HepG2 (cell line): ENCODE data around the gene CKAP2L. TPM values are rescaled to one million over a fixed set of nuclear protein-coding genes. Genes with fewer than 3 reads are reported as not detected.

Experiments
- AGO2 ChIP-seq: fragments of 200-400 bp; formaldehyde crosslinking; optimal IDR thresholded peaks from 2 replicates; pipeline ENCODE3; 2017; ENCODE audit warnings: mild to moderate bottlenecking, low read depth, low read length, moderate library complexity
- GATAD2A ChIP-seq: IDR thresholded peaks from 2 replicates; pipeline ENCODE4 v1.6.1; 2016
- GPBP1L1 ChIP-seq: sonication (generic); formaldehyde crosslinking; IDR thresholded peaks from 2 replicates; pipeline ENCODE4 v1.5.0; 2020; ENCODE audit warnings: mild to moderate bottlenecking, missing genetic modification reagents
- HCFC1 ChIP-seq: fragments of 150-350 bp; IDR thresholded peaks from 2 replicates; pipeline ENCODE4 v1.6.1; 2014; ENCODE audit warnings: low read depth, low read length
- LRRFIP1 ChIP-seq: sonication (generic); formaldehyde crosslinking; conservative IDR thresholded peaks from 2 replicates; pipeline ENCODE4 v1.4.0; 2020; ENCODE audit warnings: missing genetic modification reagents
- MXD1 ChIP-seq: sonication (generic); formaldehyde crosslinking; IDR thresholded peaks from 2 replicates; pipeline ENCODE4 v1.4.0; 2020; ENCODE audit warnings: mild to moderate bottlenecking, missing genetic modification reagents
- MZF1 ChIP-seq: sonication (generic); formaldehyde crosslinking; IDR thresholded peaks from 2 replicates; pipeline ENCODE4 v1.8.1; 2023; ENCODE audit warnings: mild to moderate bottlenecking, missing genetic modification reagents, borderline replicate concordance
- SMARCC2 ChIP-seq: fragments of 450-650 bp; IDR thresholded peaks from 2 replicates; pipeline ENCODE4 v1.6.1; 2017; ENCODE audit warnings: antibody characterized with exemption, mild to moderate bottlenecking
- TIGD3 ChIP-seq: sonication (generic); formaldehyde crosslinking; IDR thresholded peaks from 2 replicates; pipeline ENCODE4 v1.5.1; 2020; ENCODE audit warnings: mild to moderate bottlenecking, missing genetic modification reagents, borderline replicate concordance
- ZBTB42 ChIP-seq: sonication (generic); formaldehyde crosslinking; IDR thresholded peaks from 2 replicates; pipeline ENCODE4 v1.5.0; 2020; ENCODE audit warnings: mild to moderate bottlenecking, missing genetic modification reagents
- ZBTB46 ChIP-seq: sonication (generic); formaldehyde crosslinking; IDR thresholded peaks from 2 replicates; pipeline ENCODE4 v1.4.0; 2020; ENCODE audit warnings: mild to moderate bottlenecking, missing genetic modification reagents, borderline replicate concordance
- ZNF225 ChIP-seq: sonication (generic); formaldehyde crosslinking; IDR thresholded peaks from 2 replicates; pipeline ENCODE4 v1.4.0; 2020; ENCODE audit warnings: mild to moderate bottlenecking, missing genetic modification reagents
- ZNF3 ChIP-seq: IDR thresholded peaks from 2 replicates; pipeline ENCODE4 v1.7.0; 2017; ENCODE audit warnings: inconsistent platforms
- ZNF530 ChIP-seq: sonication (generic); formaldehyde crosslinking; IDR thresholded peaks from 2 replicates; pipeline ENCODE4 v1.5.0; 2020; ENCODE audit warnings: low read depth, mild to moderate bottlenecking, missing genetic modification reagents
- ZNF557 ChIP-seq: sonication (generic); formaldehyde crosslinking; IDR thresholded peaks from 2 replicates; pipeline ENCODE4 v1.4.0; 2020; ENCODE audit warnings: missing genetic modification reagents
- ZNF746 ChIP-seq: sonication (generic); formaldehyde crosslinking; IDR thresholded peaks from 2 replicates; pipeline ENCODE4 v1.8.0; 2022; ENCODE audit warnings: mild to moderate bottlenecking, missing genetic modification reagents
- polyA plus RNA-seq, 8 experiments: library from polyadenylated mRNA; depleted of rRNA in 3 of 8; stranded (reverse) in 7 of 8; unstranded in 1 of 8; fragments of >200 nt; fragmentation: Illumina TruSeq in 4 of 8; extraction: Trizol in 4 of 8; gene quantifications; 2 replicates each; pipeline versions ENCODE4 v1.2.1 to v1.2.3, GENCODE V29; 2011 to 2016; ENCODE audit warnings: low read depth in 4 of 8, missing spikeins in 1 of 8, mixed read lengths in 1 of 8; ENCODE audit not compliant: insufficient read depth in 1 of 8
- total RNA-seq, 5 experiments: library from RNA; depleted of rRNA; stranded (reverse); fragments of >200 nt; fragmentation: Illumina TruSeq; extraction: Trizol; gene quantifications; 2 replicates each; pipeline ENCODE4 v1.2.3, GENCODE V29; 2016; ENCODE audit warnings: low read depth in 1 of 5
- TF ChIP-seq, protein P1 (sequence below): sonication (generic); formaldehyde crosslinking; conservative IDR thresholded peaks from 2 replicates; pipeline ENCODE4 v1.8.0; 2022; ENCODE audit warnings: low read depth, missing genetic modification reagents
- TF ChIP-seq, protein P2 (sequence below): IDR thresholded peaks from 2 replicates; pipeline ENCODE4 v1.6.1; 2012; ENCODE audit warnings: inconsistent platforms

The CKAP2L gene
- total and polyA plus RNA-seq, 2 of the 13 experiments (the other 11 are each of a cell fraction or from before 2014, with no cell fraction given): 7.1 to 9.5 TPM

GRCh38 chr2:112764071-112765044 is at the start of gene CKAP2L (continued):
- no peak for TF ChIP-seq ZBTB42 (CRISPR knock-in tag)
- TF ChIP-seq GPBP1L1 (CRISPR knock-in tag): no peak
- no peak for TF ChIP-seq LRRFIP1 (CRISPR knock-in tag)
- no peak for TF ChIP-seq ZBTB46 (CRISPR knock-in tag)
- TF ChIP-seq MXD1 (CRISPR knock-in tag): peak; percentile 98; the same call in 1 of the 2 replicates
- TF ChIP-seq ZNF225: peak; percentile 66; the same call in 1 of the 2 replicates
- no peak for TF ChIP-seq HCFC1
- 0 out of 2 replicates have a peak, but pooled peaks have one; percentile 49 for TF ChIP-seq MZF1 (CRISPR knock-in tag)
- TF ChIP-seq, protein P1, sequence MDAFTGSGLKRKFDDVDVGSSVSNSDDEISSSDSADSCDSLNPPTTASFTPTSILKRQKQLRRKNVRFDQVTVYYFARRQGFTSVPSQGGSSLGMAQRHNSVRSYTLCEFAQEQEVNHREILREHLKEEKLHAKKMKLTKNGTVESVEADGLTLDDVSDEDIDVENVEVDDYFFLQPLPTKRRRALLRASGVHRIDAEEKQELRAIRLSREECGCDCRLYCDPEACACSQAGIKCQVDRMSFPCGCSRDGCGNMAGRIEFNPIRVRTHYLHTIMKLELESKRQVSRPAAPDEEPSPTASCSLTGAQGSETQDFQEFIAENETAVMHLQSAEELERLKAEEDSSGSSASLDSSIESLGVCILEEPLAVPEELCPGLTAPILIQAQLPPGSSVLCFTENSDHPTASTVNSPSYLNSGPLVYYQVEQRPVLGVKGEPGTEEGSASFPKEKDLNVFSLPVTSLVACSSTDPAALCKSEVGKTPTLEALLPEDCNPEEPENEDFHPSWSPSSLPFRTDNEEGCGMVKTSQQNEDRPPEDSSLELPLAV (CRISPR knock-in tag): peak; percentile 96
- TF ChIP-seq ZNF530 (CRISPR knock-in tag): peak; percentile 24; the same call in 1 of the 2 replicates
- TF ChIP-seq ZNF557 (CRISPR knock-in tag): 0 out of 2 replicates have a peak, but pooled peaks have one; percentile 42
- peak; percentile 70; the same call in 1 of the 2 replicates for TF ChIP-seq TIGD3 (CRISPR knock-in tag)
- no peak for TF ChIP-seq SMARCC2
- TF ChIP-seq GATAD2A (CRISPR knock-in tag): peak; percentile 42
- TF ChIP-seq, protein P2, sequence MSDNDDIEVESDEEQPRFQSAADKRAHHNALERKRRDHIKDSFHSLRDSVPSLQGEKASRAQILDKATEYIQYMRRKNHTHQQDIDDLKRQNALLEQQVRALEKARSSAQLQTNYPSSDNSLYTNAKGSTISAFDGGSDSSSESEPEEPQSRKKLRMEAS: peak; percentile 94
- TF ChIP-seq ZNF3: no peak
- peak; percentile 55 for TF ChIP-seq AGO2
- TF ChIP-seq ZNF746 (CRISPR knock-in tag): no peak; the same call in 1 of the 2 replicates
